ENCODE measurements around the gene TOGARAM2. TPM values are rescaled to one million over a fixed set of nuclear protein-coding genes. Genes with fewer than 3 reads are reported as not detected.
"Not testable (repeated sequence)": the region's sequence is repeated elsewhere in the genome, so short reads cannot be mapped to it uniquely, and the experiment has no call there.

The TOGARAM2 gene
- total RNA-seq, 2 experiments from 2014 or later, result 0.03 TPM; not detected in 1

DNA sequence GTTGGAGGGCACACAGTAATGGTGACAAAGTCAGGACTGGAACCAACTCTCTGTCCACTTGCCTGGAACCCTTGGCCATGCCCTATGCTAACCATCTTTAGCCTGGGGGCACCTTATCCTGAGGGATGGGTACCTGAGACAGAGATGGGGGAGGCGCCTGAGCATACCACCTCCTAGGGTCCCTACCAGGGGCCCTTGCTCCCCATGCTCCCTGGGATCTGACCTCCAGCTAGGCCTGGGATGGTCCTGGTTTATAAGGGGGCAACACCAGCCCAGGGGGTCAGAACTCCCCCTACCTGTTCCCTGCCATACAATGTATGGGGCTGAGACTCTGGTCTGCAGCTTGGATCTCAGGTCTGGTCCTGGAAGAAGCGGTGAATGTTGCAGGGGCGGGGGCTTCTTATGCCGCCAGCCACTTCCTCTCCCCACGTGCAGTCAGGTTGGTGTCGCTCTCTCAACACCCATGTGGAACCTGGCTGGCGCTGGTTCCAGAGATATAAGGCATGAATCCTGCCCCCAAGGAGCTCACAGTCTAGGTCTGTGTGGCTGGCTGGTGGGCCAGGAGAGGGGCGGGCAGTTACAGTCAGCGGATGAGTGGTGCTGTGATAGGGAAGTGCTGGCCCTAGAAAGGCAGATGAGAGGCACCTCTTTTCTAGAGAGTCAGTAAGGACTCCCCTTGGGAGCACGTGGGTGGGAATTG, 3.8 kb upstream of the TOGARAM2 start:
- no peak for DNase-seq (ENCODE audit: low spot score)
- Histone ChIP-seq H3K79me2 (ENCODE audit: insufficient read depth, low read depth, low read length) (no peaks in the 10 kb centered on the region), H3K9me2 (ENCODE audit: insufficient read depth, low read length) (no peaks in the 10 kb centered on the region), H3K4me1 (ENCODE audit: insufficient read depth, low read length, poor library complexity, severe bottlenecking) (no peaks in the 10 kb centered on the region), H4K20me1 (ENCODE audit: insufficient read depth, low read length) (no peaks in the 10 kb centered on the region), H3K4me3 (ENCODE audit: low read depth, low read length, poor library complexity, severe bottlenecking) (no peak overlapping the region), H3K9me3 (ENCODE audit: low read length) (no peaks in the 10 kb centered on the region), H3K4me2 (ENCODE audit: low read length) (no peak overlapping the region), H2AFZ (ENCODE audit: low read length) (no peak overlapping the region), H3K27ac (ENCODE audit: low read depth, low read length, poor library complexity, severe bottlenecking) (no peak overlapping the region), H3K36me3 (ENCODE audit: insufficient read depth, low read length) (no peaks in the 10 kb centered on the region)
- ChIA-PET POLR2A (interaction anchor here (0.5 kb wide), 1 partner anchor 196 kb away, joined by 3 read pairs; no protein-coding TSS in a partner anchor), CTCF (ENCODE audit: unreplicated experiment) (no interaction called here)
- no peak for TF ChIP-seq EZH2phosphoT487 (IDR thresholded peaks at IDR 0.05; ENCODE audit: borderline replicate concordance, low read depth, low read length)
- TF ChIP-seq, protein P1, sequence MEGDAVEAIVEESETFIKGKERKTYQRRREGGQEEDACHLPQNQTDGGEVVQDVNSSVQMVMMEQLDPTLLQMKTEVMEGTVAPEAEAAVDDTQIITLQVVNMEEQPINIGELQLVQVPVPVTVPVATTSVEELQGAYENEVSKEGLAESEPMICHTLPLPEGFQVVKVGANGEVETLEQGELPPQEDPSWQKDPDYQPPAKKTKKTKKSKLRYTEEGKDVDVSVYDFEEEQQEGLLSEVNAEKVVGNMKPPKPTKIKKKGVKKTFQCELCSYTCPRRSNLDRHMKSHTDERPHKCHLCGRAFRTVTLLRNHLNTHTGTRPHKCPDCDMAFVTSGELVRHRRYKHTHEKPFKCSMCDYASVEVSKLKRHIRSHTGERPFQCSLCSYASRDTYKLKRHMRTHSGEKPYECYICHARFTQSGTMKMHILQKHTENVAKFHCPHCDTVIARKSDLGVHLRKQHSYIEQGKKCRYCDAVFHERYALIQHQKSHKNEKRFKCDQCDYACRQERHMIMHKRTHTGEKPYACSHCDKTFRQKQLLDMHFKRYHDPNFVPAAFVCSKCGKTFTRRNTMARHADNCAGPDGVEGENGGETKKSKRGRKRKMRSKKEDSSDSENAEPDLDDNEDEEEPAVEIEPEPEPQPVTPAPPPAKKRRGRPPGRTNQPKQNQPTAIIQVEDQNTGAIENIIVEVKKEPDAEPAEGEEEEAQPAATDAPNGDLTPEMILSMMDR (conservative IDR thresholded peaks at IDR 0.05; ENCODE audit: low read length), result no peak
- intact Hi-C loops (cut with micrococcal nuclease; ENCODE audit: unreplicated experiment), result no loop called here
- no TSS peak for BruUV-seq (replicated peaks)

DNA sequence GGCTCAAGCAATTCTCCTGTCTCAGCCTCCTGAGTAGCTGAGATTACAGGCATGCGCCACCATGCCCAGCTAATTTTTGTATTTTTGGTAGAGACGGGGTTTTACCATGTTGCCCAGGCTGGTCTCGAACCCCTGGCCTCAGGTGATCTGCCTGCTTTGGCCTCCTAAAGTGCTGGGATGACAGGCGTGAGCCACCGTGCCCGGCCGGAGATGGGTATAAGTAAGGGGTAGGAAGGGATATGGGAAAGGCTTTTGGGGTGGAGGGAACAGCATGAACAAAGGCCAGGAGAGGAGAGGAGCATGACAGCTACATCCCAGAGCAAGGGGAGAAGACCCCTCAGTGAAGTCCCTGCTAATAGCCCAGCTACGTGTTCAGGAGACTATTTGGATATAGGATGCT, 3.1 kb upstream of the TOGARAM2 start:
- H3K4me2 ChIP-seq (ENCODE audit: low read length); H3K4me1 ChIP-seq (ENCODE audit: insufficient read depth, low read length, poor library complexity, severe bottlenecking); H4K20me1 ChIP-seq (ENCODE audit: insufficient read depth, low read length); POLR2A ChIA-PET; CTCF ChIA-PET (ENCODE audit: unreplicated experiment); H2AFZ ChIP-seq (ENCODE audit: low read length); H3K36me3 ChIP-seq (ENCODE audit: insufficient read depth, low read length); H3K9me2 ChIP-seq (ENCODE audit: insufficient read depth, low read length); H3K9me3 ChIP-seq (ENCODE audit: low read length); DNase-seq (ENCODE audit: low spot score); H3K27ac ChIP-seq (ENCODE audit: low read depth, low read length, poor library complexity, severe bottlenecking); H3K79me2 ChIP-seq (ENCODE audit: insufficient read depth, low read depth, low read length); H3K4me3 ChIP-seq (ENCODE audit: low read depth, low read length, poor library complexity, severe bottlenecking); BruUV-seq (replicated peaks); intact Hi-C loops (cut with micrococcal nuclease; ENCODE audit: unreplicated experiment): not testable (repeated sequence)

DNA sequence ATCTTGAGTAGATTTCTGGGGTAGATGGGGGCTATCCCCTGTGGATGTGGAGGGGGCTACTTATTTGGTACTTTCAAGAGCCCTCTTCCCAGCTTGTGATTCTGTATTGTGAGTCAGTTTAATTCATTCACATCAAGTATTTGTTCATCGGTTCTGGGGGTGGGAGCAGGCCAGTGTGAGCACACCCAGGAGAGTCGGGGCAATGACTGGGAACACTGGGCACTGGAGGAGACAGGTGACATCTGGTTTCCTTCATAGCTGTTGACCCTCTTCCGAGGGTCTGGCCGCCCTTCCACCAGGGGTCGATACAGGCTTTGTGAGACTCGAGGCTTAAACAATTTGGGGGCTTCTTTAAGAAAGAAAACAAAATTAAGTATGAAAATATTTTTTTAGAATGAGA, 2.5 kb upstream of the TOGARAM2 start:
- intact Hi-C loops (cut with micrococcal nuclease; ENCODE audit: unreplicated experiment), result no loop called here
- CTCF ChIA-PET (ENCODE audit: unreplicated experiment), result interaction anchor here (0.6 kb wide), 1 partner anchor 135 kb away, joined by 3 read pairs; no protein-coding TSS in a partner anchor
- Histone ChIP-seq H3K9me2 (ENCODE audit: insufficient read depth, low read length) (no peaks in the 10 kb centered on the region), H3K4me2 (ENCODE audit: low read length) (no peak overlapping the region), H3K36me3 (ENCODE audit: insufficient read depth, low read length) (no peaks in the 10 kb centered on the region), H4K20me1 (ENCODE audit: insufficient read depth, low read length) (no peaks in the 10 kb centered on the region), H3K4me3 (ENCODE audit: low read depth, low read length, poor library complexity, severe bottlenecking) (no peak overlapping the region), H2AFZ (ENCODE audit: low read length) (no peak overlapping the region), H3K79me2 (ENCODE audit: insufficient read depth, low read depth, low read length) (no peaks in the 10 kb centered on the region), H3K27ac (ENCODE audit: low read depth, low read length, poor library complexity, severe bottlenecking) (no peak overlapping the region), H3K9me3 (ENCODE audit: low read length) (no peaks in the 10 kb centered on the region), H3K4me1 (ENCODE audit: insufficient read depth, low read length, poor library complexity, severe bottlenecking) (no peaks in the 10 kb centered on the region)
- POLR2A ChIA-PET, result no interaction called here
- TF ChIP-seq, protein P1 (conservative IDR thresholded peaks at IDR 0.05; ENCODE audit: low read length), result no peak
- TF ChIP-seq EZH2phosphoT487 (IDR thresholded peaks at IDR 0.05; ENCODE audit: borderline replicate concordance, low read depth, low read length), result no peak
- BruUV-seq (replicated peaks), result no TSS peak
- no peak for DNase-seq (ENCODE audit: low spot score)

Data from OCI-LY7 (cell line).